PC-3 (cell line): Measurements from ENCODE around the gene FBXO17.

ENCODE experiments used
- EZH2 ChIP-seq: fragments of 300-600 bp; sonication (generic); IDR thresholded peaks from one replicate; pipeline ENCODE4 v1.6.1; 2017; ENCODE audit warnings: antibody characterized with exemption, mild to moderate bottlenecking, low read length; ENCODE audit not compliant: unreplicated experiment
- EZH2phosphoT487 ChIP-seq: fragments of 300-600 bp; sonication (generic); IDR thresholded peaks from 2 replicates; pipeline ENCODE4 v1.6.1; 2018; ENCODE audit warnings: mild to moderate bottlenecking, antibody characterized with exemption, low read length, borderline replicate concordance
- TF ChIP-seq, protein P1 (sequence below): fragments of 300-600 bp; sonication (generic); conservative IDR thresholded peaks from 2 replicates; pipeline ENCODE4 v1.5.1; 2017; ENCODE audit warnings: antibody characterized with exemption, low read depth, mild to moderate bottlenecking, low read length

- TF ChIP-seq, protein P1, sequence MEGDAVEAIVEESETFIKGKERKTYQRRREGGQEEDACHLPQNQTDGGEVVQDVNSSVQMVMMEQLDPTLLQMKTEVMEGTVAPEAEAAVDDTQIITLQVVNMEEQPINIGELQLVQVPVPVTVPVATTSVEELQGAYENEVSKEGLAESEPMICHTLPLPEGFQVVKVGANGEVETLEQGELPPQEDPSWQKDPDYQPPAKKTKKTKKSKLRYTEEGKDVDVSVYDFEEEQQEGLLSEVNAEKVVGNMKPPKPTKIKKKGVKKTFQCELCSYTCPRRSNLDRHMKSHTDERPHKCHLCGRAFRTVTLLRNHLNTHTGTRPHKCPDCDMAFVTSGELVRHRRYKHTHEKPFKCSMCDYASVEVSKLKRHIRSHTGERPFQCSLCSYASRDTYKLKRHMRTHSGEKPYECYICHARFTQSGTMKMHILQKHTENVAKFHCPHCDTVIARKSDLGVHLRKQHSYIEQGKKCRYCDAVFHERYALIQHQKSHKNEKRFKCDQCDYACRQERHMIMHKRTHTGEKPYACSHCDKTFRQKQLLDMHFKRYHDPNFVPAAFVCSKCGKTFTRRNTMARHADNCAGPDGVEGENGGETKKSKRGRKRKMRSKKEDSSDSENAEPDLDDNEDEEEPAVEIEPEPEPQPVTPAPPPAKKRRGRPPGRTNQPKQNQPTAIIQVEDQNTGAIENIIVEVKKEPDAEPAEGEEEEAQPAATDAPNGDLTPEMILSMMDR = no peak
- TF ChIP-seq EZH2phosphoT487 = no peak
- no peak for TF ChIP-seq EZH2
Measured at GRCh38 chr19:38901683-38902082, 73.9 kb downstream of the FBXO17 start.
